NCI-H446 treated with DMSO at 0.1 percent for 48 hours (cell line): Measurements from ENCODE around the gene FLYWCH2.
"Not testable (repeated sequence)": the region's sequence is repeated elsewhere in the genome, so short reads cannot be mapped to it uniquely, and the experiment has no call there.

ENCODE experiments used
- DNase-seq: peaks from one replicate; lab custom pipeline; 2025; lab: John Stamatoyannopoulos, UW

The FLYWCH2 gene

DNA sequence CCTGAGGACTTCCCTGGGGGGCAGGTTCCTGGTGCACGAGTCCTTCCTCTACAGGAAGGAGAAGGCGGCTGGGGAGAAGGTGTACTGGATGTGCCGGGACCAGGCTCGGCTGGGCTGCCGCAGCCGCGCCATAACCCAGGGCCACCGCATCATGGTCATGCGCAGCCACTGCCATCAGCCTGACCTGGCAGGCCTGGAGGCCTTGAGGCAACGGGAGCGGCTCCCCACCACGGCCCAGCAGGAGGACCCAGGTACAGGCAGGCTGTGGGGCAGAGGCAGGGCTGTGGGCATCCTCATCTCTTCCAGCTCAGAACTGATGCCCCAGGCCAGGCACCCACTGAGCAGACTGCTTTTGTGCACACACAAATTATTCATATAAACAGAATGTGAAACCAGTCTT is 55.2 kb downstream of the FLYWCH2 start:
- DNase-seq: no peak

DNA sequence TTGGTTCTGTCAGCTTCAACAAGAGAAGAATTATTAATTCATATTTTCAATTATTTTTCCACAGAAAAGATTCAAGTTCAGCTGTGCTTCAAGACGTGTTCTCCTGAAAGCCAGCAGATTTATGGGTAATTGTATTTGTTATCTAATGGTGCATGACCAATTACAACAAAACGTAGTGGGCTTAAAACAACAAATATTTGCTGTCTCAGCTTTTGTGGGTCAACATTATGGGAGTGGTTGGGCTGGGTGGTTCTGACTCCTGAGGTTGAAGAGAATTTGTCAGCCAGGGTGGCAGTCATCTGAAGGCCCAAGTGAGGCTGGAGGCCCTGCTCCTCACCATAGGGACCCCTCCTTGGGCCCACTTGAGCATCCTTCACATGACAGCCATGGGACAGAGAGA is 57.0 kb downstream of the FLYWCH2 start:
- no peak for DNase-seq

- DNase-seq: no peak
Measured at GRCh38 chr16:2942045-2942444, 59.0 kb downstream of the FLYWCH2 start.

- not testable (repeated sequence) for DNase-seq
Measured at GRCh38 chr16:2943716-2944115, 60.7 kb downstream of the FLYWCH2 start.

- no peak for DNase-seq
Measured at GRCh38 chr16:2946649-2947048, 63.6 kb downstream of the FLYWCH2 start.
